ENCODE measurements around the gene PPP1R9B. TPM values are rescaled to one million over a fixed set of nuclear protein-coding genes. Genes with fewer than 3 reads are reported as not detected.
A peak's percentile ranks its signal among the peaks of the same experiment; 100 is the strongest.

The PPP1R9B gene
- total and polyA plus RNA-seq, 2 experiments from 2014 or later = 6.2 to 59.4 TPM

GRCh38 chr17:50165066-50165465, 14.6 kb upstream of the PPP1R9B start:
- H3K27ac ChIP-seq = peak overlapping the region; percentile 81
- H3K9me3 ChIP-seq (ENCODE audit: low read depth) = no peaks in the 10 kb centered on the region
- H3K27me3 ChIP-seq = no peaks in the 10 kb centered on the region
- H3K36me3 ChIP-seq = no peaks in the 10 kb centered on the region
- peaks cover 32% of the 10 kb centered on the region for H3K4me1 ChIP-seq (ENCODE audit: low read depth)
- no peak for DNase-seq (ENCODE audit: low read depth in 1 of 2, low spot score in 1 of 2)
- TF ChIP-seq CTCF (IDR thresholded peaks at IDR 0.05; ENCODE audit: low read depth, low read length) = no peak
- no peak overlapping the region for H3K4me3 ChIP-seq

- H3K27me3 ChIP-seq = no peaks in the 10 kb centered on the region
- peak overlapping the region; percentile 86 for H3K27ac ChIP-seq
- no peaks in the 10 kb centered on the region for H3K36me3 ChIP-seq
- TF ChIP-seq CTCF (IDR thresholded peaks at IDR 0.05; ENCODE audit: low read depth, low read length) = no peak
- H3K9me3 ChIP-seq (ENCODE audit: low read depth) = no peaks in the 10 kb centered on the region
- no peak for DNase-seq (ENCODE audit: low read depth in 1 of 2, low spot score in 1 of 2)
- H3K4me1 ChIP-seq (ENCODE audit: low read depth) = peaks cover 32% of the 10 kb centered on the region
- no peak overlapping the region for H3K4me3 ChIP-seq
Observed at GRCh38 chr17:50164697-50164988, 14.2 kb upstream of the PPP1R9B start.

GRCh38 chr17:50163843-50164696, 13.6 kb upstream of the PPP1R9B start:
- H3K4me3 ChIP-seq = no peak overlapping the region
- DNase-seq (ENCODE audit: low read depth in 1 of 2, low spot score in 1 of 2) = peak in 1 of 2 donors; percentile 58
- H3K9me3 ChIP-seq (ENCODE audit: low read depth) = no peaks in the 10 kb centered on the region
- H3K27me3 ChIP-seq = no peaks in the 10 kb centered on the region
- H3K36me3 ChIP-seq = no peaks in the 10 kb centered on the region
- H3K4me1 ChIP-seq (ENCODE audit: low read depth) = peaks cover 32% of the 10 kb centered on the region
- no peak for TF ChIP-seq CTCF (IDR thresholded peaks at IDR 0.05; ENCODE audit: low read depth, low read length)
- peak overlapping the region; percentile 86 for H3K27ac ChIP-seq

GRCh38 chr17:50162466-50163254, 12.2 kb upstream of the PPP1R9B start:
- H3K27ac ChIP-seq = no peak overlapping the region
- H3K9me3 ChIP-seq (ENCODE audit: low read depth) = no peaks in the 10 kb centered on the region
- no peaks in the 10 kb centered on the region for H3K27me3 ChIP-seq
- H3K36me3 ChIP-seq = no peaks in the 10 kb centered on the region
- no peak for TF ChIP-seq CTCF (IDR thresholded peaks at IDR 0.05; ENCODE audit: low read depth, low read length)
- DNase-seq (ENCODE audit: low read depth in 1 of 2, low spot score in 1 of 2) = no peak
- H3K4me1 ChIP-seq (ENCODE audit: low read depth) = peaks cover 32% of the 10 kb centered on the region
- H3K4me3 ChIP-seq = no peak overlapping the region

GRCh38 chr17:50161911-50162288, 11.4 kb upstream of the PPP1R9B start:
- no peak for TF ChIP-seq CTCF (IDR thresholded peaks at IDR 0.05; ENCODE audit: low read depth, low read length)
- no peaks in the 10 kb centered on the region for H3K36me3 ChIP-seq
- no peaks in the 10 kb centered on the region for H3K9me3 ChIP-seq (ENCODE audit: low read depth)
- DNase-seq (ENCODE audit: low read depth in 1 of 2, low spot score in 1 of 2) = no peak
- H3K4me1 ChIP-seq (ENCODE audit: low read depth) = peaks cover 30% of the 10 kb centered on the region
- no peak overlapping the region for H3K27ac ChIP-seq
- no peaks in the 10 kb centered on the region for H3K27me3 ChIP-seq
- H3K4me3 ChIP-seq = no peak overlapping the region
